Left lung (tissue), 10 donors: ENCODE measurements around the gene SFXN5. TPM values are rescaled to one million over a fixed set of nuclear protein-coding genes. Genes with fewer than 3 reads are reported as not detected.

Experiments
- ATAC-seq: fragments of 200-7000 bp; cut with Tn5 transposase; one replicate; pipeline ENCODE4 v1.9.1; 2020; ENCODE audit warnings: moderate library complexity
- DNase-seq, 4 donors: peaks; one replicate each; pipeline ENCODE4 v3.0.0-alpha.2; 2013 to 2020
- H3K27ac ChIP-seq, 2 donors: fragments of 200-600 bp; sonication (generic) in 1 of 2; one replicate each; pipeline versions ENCODE4 v1.5.0 to v1.8.0; 2020 to 2021
- H3K27me3 ChIP-seq, 2 donors: fragments of 200-600 bp; sonication (generic) in 1 of 2; one replicate each; pipeline versions ENCODE4 v1.5.0 to v1.8.0; 2020 to 2021
- H3K36me3 ChIP-seq, 2 donors: fragments of 200-600 bp; sonication (generic) in 1 of 2; one replicate each; pipeline versions ENCODE4 v1.5.0 to v1.8.0; 2020 to 2021
- H3K4me1 ChIP-seq, 2 donors: fragments of 200-600 bp; one replicate each; pipeline ENCODE4 v1.8.0; 2021
- H3K4me3 ChIP-seq, 2 donors: fragments of 200-600 bp; sonication (generic) in 1 of 2; one replicate each; pipeline versions ENCODE4 v1.5.0 to v1.8.0; 2020 to 2021; ENCODE audit warnings: mild to moderate bottlenecking in 1 of 2
- H3K9me3 ChIP-seq, 2 donors: fragments of 200-600 bp; sonication (generic) in 1 of 2; one replicate each; pipeline versions ENCODE4 v1.5.0 to v1.8.0; 2020 to 2021
- intact Hi-C, 2 donors: fragments of 100-400 bp; cut with DNase I; formaldehyde crosslinking; loops; one replicate each; pipeline versions ENCODE4 v1.11.2 to v1.14.2; 2022
- polyA plus RNA-seq, 6 donors: library from polyadenylated mRNA; unstranded; fragments of 120-200 nt; gene quantifications; one replicate each; pipeline ENCODE4 v1.2.1, GENCODE V29; 2013; ENCODE audit not compliant: insufficient read length in 6 of 6
- total RNA-seq, 2 donors: library from RNA; stranded (reverse); fragmentation: NEBNext Ultra II Directional; extraction: Animal tissue kit (Norgen Biotek cat#: 25700); gene quantifications; one replicate each; pipeline ENCODE4 v1.2.1, GENCODE V29; 2021
- TF ChIP-seq, protein P1 (sequence below), 2 donors: fragments of 200-600 bp; sonication (generic) in 1 of 2; IDR thresholded peaks; one replicate each; pipeline versions ENCODE4 v1.5.0 to v1.8.0; 2021; ENCODE audit warnings: antibody characterized with exemption in 2 of 2
- donor health status: DM: no; HTN: yes; CAD: no.
- donor health status: DM: no; HTN: no; CAD: no.

Gene SFXN5
- total and polyA plus RNA-seq, 8 donors = 14.5 to 21.1 (median 15.8) TPM

DNA sequence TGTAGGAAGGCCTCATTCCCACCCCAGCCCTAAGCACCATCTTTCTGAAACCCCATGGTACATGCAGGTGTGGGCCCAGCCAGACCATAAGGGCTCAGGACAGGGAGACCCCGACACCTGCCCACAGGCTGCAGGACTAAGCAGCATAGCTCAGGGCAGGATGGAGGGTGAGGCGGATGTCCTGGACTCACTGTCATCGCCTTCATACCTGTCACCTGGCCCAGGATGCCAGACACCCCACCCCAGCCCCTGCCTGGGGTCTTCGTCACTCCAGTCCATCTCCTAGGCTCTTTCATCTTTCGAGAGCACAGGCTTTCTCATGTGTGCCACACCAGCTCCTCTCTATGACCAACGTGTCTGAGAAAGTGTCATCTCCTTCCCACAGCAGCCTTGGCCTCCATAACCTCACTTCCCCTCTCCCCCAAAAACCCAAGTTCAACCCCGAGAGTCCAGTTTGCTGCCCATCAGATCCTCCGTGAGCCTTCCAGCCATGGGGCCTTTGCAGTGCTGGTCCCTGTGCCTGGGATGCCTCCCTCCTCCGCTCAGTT is 82.7 kb downstream of the SFXN5 start:
- H3K4me3 ChIP-seq = no peak overlapping the region
- ATAC-seq (no peak), DNase-seq (no peak)
- H3K9me3 ChIP-seq = no peaks in the 10 kb centered on the region
- no peaks in the 10 kb centered on the region for H3K27me3 ChIP-seq
- no peak overlapping the region for H3K27ac ChIP-seq
- no peaks in the 10 kb centered on the region for H3K4me1 ChIP-seq
- intact Hi-C loops = no loop called here
- TF ChIP-seq, protein P1, sequence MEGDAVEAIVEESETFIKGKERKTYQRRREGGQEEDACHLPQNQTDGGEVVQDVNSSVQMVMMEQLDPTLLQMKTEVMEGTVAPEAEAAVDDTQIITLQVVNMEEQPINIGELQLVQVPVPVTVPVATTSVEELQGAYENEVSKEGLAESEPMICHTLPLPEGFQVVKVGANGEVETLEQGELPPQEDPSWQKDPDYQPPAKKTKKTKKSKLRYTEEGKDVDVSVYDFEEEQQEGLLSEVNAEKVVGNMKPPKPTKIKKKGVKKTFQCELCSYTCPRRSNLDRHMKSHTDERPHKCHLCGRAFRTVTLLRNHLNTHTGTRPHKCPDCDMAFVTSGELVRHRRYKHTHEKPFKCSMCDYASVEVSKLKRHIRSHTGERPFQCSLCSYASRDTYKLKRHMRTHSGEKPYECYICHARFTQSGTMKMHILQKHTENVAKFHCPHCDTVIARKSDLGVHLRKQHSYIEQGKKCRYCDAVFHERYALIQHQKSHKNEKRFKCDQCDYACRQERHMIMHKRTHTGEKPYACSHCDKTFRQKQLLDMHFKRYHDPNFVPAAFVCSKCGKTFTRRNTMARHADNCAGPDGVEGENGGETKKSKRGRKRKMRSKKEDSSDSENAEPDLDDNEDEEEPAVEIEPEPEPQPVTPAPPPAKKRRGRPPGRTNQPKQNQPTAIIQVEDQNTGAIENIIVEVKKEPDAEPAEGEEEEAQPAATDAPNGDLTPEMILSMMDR (IDR thresholded peaks at IDR 0.05) = no peak
- H3K36me3 ChIP-seq = peaks cover 0 to 54% of the 10 kb centered on the region in 2 donors

DNA sequence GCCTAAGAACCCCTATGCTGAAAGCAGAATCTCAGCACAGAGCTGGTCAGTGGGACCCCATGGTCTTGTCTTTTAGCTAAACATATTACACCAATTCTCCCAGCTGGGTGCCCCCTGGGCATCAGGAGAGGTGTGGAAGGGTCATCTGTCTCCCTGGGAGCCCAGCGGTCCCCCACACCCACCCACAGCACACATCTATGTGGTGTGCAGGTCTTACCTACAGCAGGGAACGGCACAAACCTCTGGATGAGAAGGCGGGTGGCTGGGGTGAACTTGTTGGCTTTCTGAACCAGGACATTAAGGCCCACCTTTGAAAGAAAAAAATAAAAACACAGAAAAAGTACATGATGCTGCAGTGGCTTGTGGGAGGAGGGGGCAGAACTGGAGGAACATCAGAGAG is 83.5 kb downstream of the SFXN5 start:
- intact Hi-C loops = no loop called here
- TF ChIP-seq, protein P1 (IDR thresholded peaks at IDR 0.05) = no peak
- DNase-seq (no peak), ATAC-seq (no peak)
- no peaks in the 10 kb centered on the region for H3K27me3 ChIP-seq
- no peaks in the 10 kb centered on the region for H3K9me3 ChIP-seq
- peaks cover 0 to 61% of the 10 kb centered on the region in 2 donors for H3K36me3 ChIP-seq
- H3K4me3 ChIP-seq = no peak overlapping the region
- no peaks in the 10 kb centered on the region for H3K4me1 ChIP-seq
- no peak overlapping the region for H3K27ac ChIP-seq

DNA sequence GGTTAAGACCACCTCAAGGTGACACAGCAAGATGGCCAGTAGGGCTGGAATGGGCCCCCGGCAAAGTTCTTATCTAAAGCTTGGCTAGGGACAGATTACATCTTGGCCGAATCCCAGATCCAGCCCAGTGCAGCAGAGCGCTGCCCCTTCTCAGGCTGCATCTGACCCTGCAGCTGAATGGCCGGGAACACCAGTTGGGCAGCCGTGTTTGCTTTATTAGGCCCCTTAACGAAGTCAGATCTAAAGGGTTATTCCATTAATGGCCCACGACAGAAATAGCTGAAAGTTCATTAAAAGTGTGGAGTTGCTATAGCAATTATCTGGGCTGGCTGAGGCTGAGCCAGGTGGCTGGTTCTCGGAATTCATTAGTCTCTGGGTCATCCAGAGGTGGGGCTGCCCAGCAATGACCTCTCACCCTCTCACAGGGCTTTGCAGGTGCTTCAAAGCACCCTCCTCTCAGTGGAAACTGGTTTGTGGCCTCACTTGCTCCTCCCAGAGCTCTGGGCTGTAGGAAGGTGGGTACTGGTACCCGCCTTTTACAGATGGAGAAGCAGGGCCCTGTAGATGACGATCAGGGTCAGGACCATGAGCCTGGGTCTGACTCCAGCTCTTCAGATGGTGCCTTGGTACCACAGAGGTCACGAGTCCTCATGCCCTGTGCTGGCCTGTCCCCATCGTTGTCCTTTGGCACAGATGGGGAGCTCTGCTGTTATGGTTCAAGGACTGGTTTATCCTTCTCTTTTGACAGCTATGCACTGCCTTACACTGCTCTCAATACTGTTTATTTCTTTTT is 85.4 kb downstream of the SFXN5 start:
- peaks cover 0 to 67% of the 10 kb centered on the region in 2 donors for H3K36me3 ChIP-seq
- no peaks in the 10 kb centered on the region for H3K9me3 ChIP-seq
- intact Hi-C loops = no loop called here
- no peak for ATAC-seq
- DNase-seq = peak in 1 of 4 donors; percentile 10
- no peaks in the 10 kb centered on the region for H3K27me3 ChIP-seq
- H3K4me1 ChIP-seq = no peaks in the 10 kb centered on the region
- TF ChIP-seq, protein P1 (IDR thresholded peaks at IDR 0.05) = no peak
- H3K27ac ChIP-seq = no peak overlapping the region
- no peak overlapping the region for H3K4me3 ChIP-seq

DNA sequence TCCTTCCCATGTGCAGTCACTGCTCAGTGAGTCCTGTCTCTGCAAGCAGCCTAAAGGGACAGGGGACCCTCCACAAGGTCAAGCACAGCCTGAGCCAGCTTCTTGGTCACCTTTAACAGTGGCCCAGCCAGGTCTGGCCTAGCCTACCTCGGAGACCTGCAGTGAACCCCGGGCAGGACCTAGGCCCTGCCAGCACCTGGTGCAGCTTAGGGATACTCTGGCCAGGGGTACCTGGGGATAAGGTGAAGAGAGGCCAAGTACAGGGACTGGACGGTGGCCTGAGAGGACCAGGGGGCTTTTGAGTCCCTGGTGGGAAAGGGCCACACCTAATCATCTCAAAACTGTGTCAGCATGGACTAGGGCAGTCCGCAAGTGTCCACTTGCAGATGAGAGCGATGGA is 86.4 kb downstream of the SFXN5 start:
- ATAC-seq (no peak), DNase-seq (no peak)
- intact Hi-C loops = no loop called here
- no peaks in the 10 kb centered on the region for H3K9me3 ChIP-seq
- H3K4me1 ChIP-seq = peaks cover 0 to 5% of the 10 kb centered on the region in 2 donors
- TF ChIP-seq, protein P1 (IDR thresholded peaks at IDR 0.05) = no peak
- no peaks in the 10 kb centered on the region for H3K27me3 ChIP-seq
- H3K27ac ChIP-seq = no peak overlapping the region
- peaks cover 0 to 62% of the 10 kb centered on the region in 2 donors for H3K36me3 ChIP-seq
- no peak overlapping the region for H3K4me3 ChIP-seq

DNA sequence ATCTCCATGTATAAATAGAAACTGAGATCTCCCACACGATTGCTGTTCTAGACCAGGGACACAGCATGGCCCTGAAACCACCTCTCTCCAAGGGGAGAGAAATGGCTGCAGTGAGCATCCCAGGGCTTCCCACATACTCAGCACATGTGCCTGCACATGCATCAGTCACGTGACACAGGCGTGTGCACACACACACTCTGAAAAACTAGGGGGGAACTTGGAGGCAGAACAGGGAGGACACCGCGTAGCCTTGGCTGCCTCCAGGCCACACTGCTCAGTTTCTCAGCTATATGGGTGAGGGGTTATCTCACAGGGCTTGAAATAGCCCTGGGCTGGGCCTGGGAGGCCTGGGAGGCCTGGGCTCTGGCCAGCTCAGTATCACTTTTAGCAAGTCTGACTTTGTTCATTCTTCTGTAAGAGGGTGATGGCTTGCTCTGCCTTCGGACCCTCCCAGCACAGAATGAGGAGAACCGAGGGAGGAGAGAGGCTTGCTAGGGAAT is 87.3 kb downstream of the SFXN5 start:
- H3K27me3 ChIP-seq = no peaks in the 10 kb centered on the region
- H3K9me3 ChIP-seq = no peaks in the 10 kb centered on the region
- intact Hi-C loops = no loop called here
- H3K36me3 ChIP-seq = peaks cover 0 to 59% of the 10 kb centered on the region in 2 donors
- DNase-seq = no peak
- no peak for ATAC-seq
- TF ChIP-seq, protein P1 (IDR thresholded peaks at IDR 0.05) = no peak
- H3K4me1 ChIP-seq = peaks cover 0 to 14% of the 10 kb centered on the region in 2 donors
- no peak overlapping the region for H3K27ac ChIP-seq
- no peak overlapping the region for H3K4me3 ChIP-seq
